Karpas-422 (cell line): ENCODE data around the gene SCNM1. TPM values are rescaled to one million over a fixed set of nuclear protein-coding genes. Genes with fewer than 3 reads are reported as not detected.
"Not testable (repeated sequence)": the region's sequence is repeated elsewhere in the genome, so short reads cannot be mapped to it uniquely, and the experiment has no call there.

ENCODE experiments used
- DNase-seq: peaks from one replicate; pipeline ENCODE4 v3.0.0-alpha.2; 2015
- H2AFZ ChIP-seq: fragments of 200-600 bp; sonication (generic); 2 replicates; pipeline ENCODE4 v1.6.1; 2014; ENCODE audit warnings: antibody characterized with exemption, low read length, mixed read lengths
- H3K27ac ChIP-seq: fragments of 200-600 bp; sonication (generic); 2 replicates; pipeline ENCODE4 v1.5.1; 2014; ENCODE audit warnings: mild to moderate bottlenecking, low read length, moderate library complexity
- H3K27me3 ChIP-seq: fragments of 200-600 bp; sonication (generic); 2 replicates; pipeline ENCODE4 v1.6.1; 2014; ENCODE audit warnings: low read length, mixed read lengths
- H3K36me3 ChIP-seq: fragments of 200-600 bp; sonication (generic); 2 replicates; pipeline ENCODE4 v1.6.1; 2014; ENCODE audit warnings: low read length, mixed read lengths; ENCODE audit not compliant: insufficient read depth
- H3K4me1 ChIP-seq: fragments of 200-600 bp; sonication (generic); 2 replicates; pipeline ENCODE4 v1.6.1; 2014; ENCODE audit warnings: mild to moderate bottlenecking, low read length, mixed read lengths
- H3K4me2 ChIP-seq: fragments of 200-600 bp; sonication (generic); 2 replicates; pipeline ENCODE4 v1.6.1; 2014; ENCODE audit warnings: low read length, low read depth, mild to moderate bottlenecking; ENCODE audit not compliant: poor library complexity, severe bottlenecking
- H3K4me3 ChIP-seq: fragments of 200-600 bp; sonication (generic); 2 replicates; pipeline ENCODE4 v1.5.1; 2014; ENCODE audit warnings: mild to moderate bottlenecking, antibody characterized with exemption, low read length, mixed read lengths
- H3K79me2 ChIP-seq: fragments of 200-600 bp; sonication (generic); 2 replicates; pipeline ENCODE4 v1.6.1; 2014; ENCODE audit warnings: mild to moderate bottlenecking, low read length, mixed read lengths
- H3K9ac ChIP-seq: fragments of 200-600 bp; sonication (generic); 2 replicates; pipeline ENCODE4 v1.6.0; 2014; ENCODE audit warnings: low read length
- H3K9me2 ChIP-seq: fragments of 200-600 bp; sonication (generic), shearing (Covaris generic); replicated peaks from 2 replicates; pipeline ENCODE4 v1.6.0; 2014; ENCODE audit warnings: mild to moderate bottlenecking, low read length, moderate library complexity; ENCODE audit not compliant: insufficient read depth
- H3K9me3 ChIP-seq: fragments of 300-700, 200-600 bp; sonication (generic); 2 replicates; pipeline ENCODE4 v1.6.1; 2014; ENCODE audit warnings: low read length, mixed read lengths
- H4K20me1 ChIP-seq: fragments of 200-600 bp; sonication (generic); 2 replicates; pipeline ENCODE4 v1.6.1; 2014; ENCODE audit warnings: mild to moderate bottlenecking, antibody characterized with exemption, low read length, low read depth; ENCODE audit not compliant: insufficient read depth
- total RNA-seq: library from RNA; depleted of rRNA; stranded (reverse); fragments of >200 nt; shearing (Covaris generic); gene quantifications from 2 replicates; pipeline ENCODE4 v1.2.3, GENCODE V29; 2014; ENCODE audit warnings: low replicate concordance

Gene SCNM1
- total RNA-seq, 1 experiment from 2014 or later = 78.9 TPM

DNA sequence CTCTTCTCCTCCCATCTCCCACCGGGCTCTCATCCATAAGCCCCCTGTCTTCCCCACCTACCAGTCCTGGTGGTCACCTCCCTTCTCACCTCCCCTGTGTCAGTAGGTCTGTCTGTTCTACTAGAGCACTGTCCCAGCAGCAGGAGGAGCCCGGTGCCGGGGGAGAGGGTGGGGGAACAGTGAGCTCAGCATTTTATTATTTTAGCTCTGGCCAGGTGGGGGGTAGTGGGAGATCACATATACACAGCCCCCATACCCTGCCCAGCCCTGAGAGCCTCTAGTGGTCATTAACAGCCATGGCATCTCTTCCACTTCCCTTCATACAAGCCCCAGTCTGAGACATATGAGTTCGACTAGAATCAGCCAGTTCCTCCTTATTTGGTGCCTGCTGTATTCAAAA is 9.9 kb downstream of the SCNM1 start, which contains the start of gene TMOD4:
TMOD4 (minus strand) TSS at position 119 of the 400 bp plus-strand sequence. CDS start 1,106 bp downstream, outside the sequence.
- Histone ChIP-seq H2AFZ (no peak within 1 kb of the TSS), H3K9ac (no peak within 1 kb of the TSS), H3K4me3 (no peak within 1 kb of the TSS), H3K9me3 (no peaks in the 10 kb centered on the region), H3K36me3 (peaks cover 14% of the 10 kb centered on the region; the same call in 1 of the 2 replicates), H3K79me2 (no peaks in the 10 kb centered on the region), H3K27me3 (no peaks in the 10 kb centered on the region), H3K27ac (no peak within 1 kb of the TSS), H3K9me2 (no peaks in the 10 kb centered on the region), H3K4me2 (no peak within 1 kb of the TSS), H4K20me1 (no peaks in the 10 kb centered on the region), H3K4me1 (no peaks in the 10 kb centered on the region)
- peak; percentile 66 for DNase-seq

DNA sequence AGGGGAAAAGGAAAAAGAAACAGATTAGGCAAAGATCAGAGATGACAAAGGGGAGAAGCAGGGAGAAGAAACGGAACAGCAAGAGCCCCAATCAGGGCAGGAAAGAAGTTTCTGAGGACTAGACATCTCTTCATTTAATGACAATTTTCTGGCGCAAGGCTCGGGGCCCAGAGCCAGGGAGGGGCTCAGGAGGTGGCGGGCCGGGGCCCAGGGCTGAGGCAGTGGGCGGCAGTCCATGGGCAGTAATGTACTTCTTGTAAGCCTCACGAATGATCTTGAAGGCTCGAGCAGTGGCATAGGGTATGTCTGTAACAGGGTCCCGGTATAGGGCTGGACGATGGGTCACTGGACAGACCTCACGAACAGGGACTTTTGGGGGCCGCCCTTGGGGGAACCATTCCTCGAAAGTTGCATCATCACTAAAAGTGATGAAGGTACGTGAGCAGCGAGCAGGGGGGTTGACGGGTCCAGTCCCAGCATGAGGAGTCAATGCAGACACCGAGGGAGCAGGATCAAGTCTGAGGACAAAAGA is 10.6 kb downstream of the SCNM1 start:
- H3K4me1 ChIP-seq = no peaks in the 10 kb centered on the region
- peaks cover 14% of the 10 kb centered on the region; the same call in 1 of the 2 replicates for H3K36me3 ChIP-seq

GRCh38 chr1:151184211-151184610 is 18.3 kb downstream of the SCNM1 start:
- no peak overlapping the region for H3K4me2 ChIP-seq
- H3K79me2 ChIP-seq = peaks cover 29% of the 10 kb centered on the region
- no peaks in the 10 kb centered on the region for H4K20me1 ChIP-seq
- no peak overlapping the region for H3K4me3 ChIP-seq
- no peaks in the 10 kb centered on the region for H3K9me2 ChIP-seq
- peaks cover 13% of the 10 kb centered on the region for H3K4me1 ChIP-seq
- no peak overlapping the region for H2AFZ ChIP-seq
- no peaks in the 10 kb centered on the region for H3K27me3 ChIP-seq
- no peak overlapping the region for H3K27ac ChIP-seq
- peaks cover 22% of the 10 kb centered on the region for H3K36me3 ChIP-seq
- DNase-seq = no peak
- H3K9ac ChIP-seq = no peak overlapping the region
- no peaks in the 10 kb centered on the region for H3K9me3 ChIP-seq

More for the DNA sequence above, 10.6 kb downstream of the SCNM1 start:
- H2AFZ ChIP-seq = no peak overlapping the region
- H3K27ac ChIP-seq = no peak overlapping the region
- H3K27me3 ChIP-seq = no peaks in the 10 kb centered on the region
- no peaks in the 10 kb centered on the region for H3K79me2 ChIP-seq
- H4K20me1 ChIP-seq = no peaks in the 10 kb centered on the region
- no peak overlapping the region for H3K9ac ChIP-seq
- no peaks in the 10 kb centered on the region for H3K9me3 ChIP-seq
- no peak overlapping the region for H3K4me2 ChIP-seq
- no peak for DNase-seq
- no peak overlapping the region for H3K4me3 ChIP-seq
- H3K9me2 ChIP-seq = no peaks in the 10 kb centered on the region

DNA sequence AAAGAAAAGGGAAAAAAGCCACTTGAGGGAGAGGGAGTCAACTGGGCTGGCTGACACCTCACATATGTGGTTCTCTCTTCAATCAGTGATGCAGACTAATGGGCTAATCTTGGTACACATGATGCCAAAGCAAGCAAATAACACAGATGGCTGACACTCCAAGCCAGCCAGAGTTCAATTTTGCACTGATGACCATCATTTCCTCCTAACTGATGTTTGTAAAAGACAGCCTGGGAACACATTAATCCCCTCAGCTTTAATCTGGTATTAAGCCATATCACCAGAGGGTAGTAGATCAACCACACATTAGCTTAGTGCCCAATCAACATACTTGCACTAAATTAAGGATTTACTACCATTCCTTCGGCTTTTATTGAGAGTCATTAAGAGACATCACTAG is 21.3 kb downstream of the SCNM1 start:
- DNase-seq = no peak
- no peak overlapping the region for H3K4me2 ChIP-seq
- no peak overlapping the region for H3K9ac ChIP-seq
- H2AFZ ChIP-seq = no peak overlapping the region
- H3K36me3 ChIP-seq = peaks cover 21% of the 10 kb centered on the region
- no peaks in the 10 kb centered on the region for H3K9me2 ChIP-seq
- H3K27me3 ChIP-seq = no peaks in the 10 kb centered on the region
- H4K20me1 ChIP-seq = no peaks in the 10 kb centered on the region
- no peaks in the 10 kb centered on the region for H3K9me3 ChIP-seq
- H3K27ac ChIP-seq = no peak overlapping the region
- H3K79me2 ChIP-seq = peaks cover 36% of the 10 kb centered on the region
- H3K4me3 ChIP-seq = no peak overlapping the region
- peaks cover 18% of the 10 kb centered on the region for H3K4me1 ChIP-seq

DNA sequence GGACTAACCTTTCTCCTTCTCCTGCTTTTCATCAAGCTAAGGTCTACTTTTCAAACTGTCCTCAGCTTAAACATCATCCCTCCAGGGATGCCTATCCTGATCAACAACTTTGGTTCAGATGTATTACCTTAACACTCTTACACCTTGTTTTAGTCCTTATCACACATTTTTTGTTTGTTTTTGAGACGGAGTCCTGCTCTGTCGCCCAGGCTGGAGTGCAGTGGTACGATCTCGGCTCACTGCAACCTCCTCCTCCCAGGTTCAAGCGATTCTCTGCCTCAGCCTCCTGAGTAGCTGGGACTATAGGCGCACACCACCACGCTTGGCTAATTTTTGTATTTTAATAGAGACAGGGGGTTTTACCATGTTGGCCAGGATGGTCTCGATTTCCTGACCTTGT is 22.7 kb downstream of the SCNM1 start:
- Histone ChIP-seq H3K36me3 (peaks cover 15% of the 10 kb centered on the region; the same call in 1 of the 2 replicates), H3K4me2 (peak overlapping the region; percentile 84), H3K4me3 (peak overlapping the region; percentile 75), H3K27ac (peak overlapping the region; percentile 69; the same call in 1 of the 2 replicates), H3K9ac (peak overlapping the region; percentile 81), H3K4me1 (peaks cover 18% of the 10 kb centered on the region), H3K79me2 (peaks cover 36% of the 10 kb centered on the region)
- not testable (repeated sequence) for H4K20me1 ChIP-seq, H2AFZ ChIP-seq, H3K9me2 ChIP-seq, H3K9me3 ChIP-seq, DNase-seq, H3K27me3 ChIP-seq

DNA sequence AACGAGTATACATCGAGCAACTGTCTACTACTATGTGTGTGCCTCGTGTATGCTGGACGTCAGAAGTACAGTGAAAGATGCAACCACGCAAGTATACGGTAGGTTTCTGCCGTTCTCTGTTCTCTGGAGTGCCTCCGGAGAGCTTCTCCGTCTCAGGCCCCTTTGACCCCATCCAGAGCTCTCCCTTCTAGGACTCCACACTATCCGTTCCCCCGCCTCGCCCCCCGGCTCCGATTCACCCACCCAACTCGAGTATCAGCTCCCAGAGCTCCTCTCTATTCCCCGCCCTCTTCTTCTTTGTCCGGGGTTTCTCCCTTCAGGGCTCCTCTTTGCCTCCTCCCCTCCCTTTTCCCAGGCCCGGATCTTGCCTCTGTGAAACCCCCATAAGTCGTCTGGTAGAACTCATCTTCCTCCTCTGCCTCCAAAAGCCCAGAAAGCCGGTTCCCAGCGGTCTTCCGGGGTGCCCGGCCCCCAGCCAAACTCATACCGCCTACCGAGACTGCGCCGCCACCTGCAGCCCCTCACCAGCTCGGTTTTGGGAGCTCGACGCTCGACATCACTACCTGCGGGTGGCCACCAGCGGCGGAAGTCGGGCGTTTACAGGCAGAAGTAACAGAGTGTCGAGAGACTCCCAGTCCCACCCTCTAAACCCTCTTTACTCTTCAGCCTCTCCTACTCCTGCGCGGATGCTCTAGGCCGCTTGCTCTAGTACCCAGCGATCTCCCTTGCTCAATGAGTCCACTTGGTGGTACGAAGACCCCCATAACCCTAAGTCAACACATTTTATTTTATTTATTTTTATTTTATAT is 23.9 kb downstream of the SCNM1 start, which contains the start of gene VPS72:
VPS72 (minus strand) TSS at position 561 of the 809 bp plus-strand sequence; CDS start at position 485, 76 bp downstream.
- Histone ChIP-seq H3K27ac (peak within 1 kb of the TSS; percentile 69), H3K4me3 (peak within 1 kb of the TSS; percentile 75), H2AFZ (peak within 1 kb of the TSS; percentile 2; the same call in 1 of the 2 replicates), H3K9ac (peak within 1 kb of the TSS; percentile 81), H3K4me2 (peak within 1 kb of the TSS; percentile 84), H3K9me3 (no peaks in the 10 kb centered on the region), H3K9me2 (no peaks in the 10 kb centered on the region), H4K20me1 (no peaks in the 10 kb centered on the region), H3K27me3 (no peaks in the 10 kb centered on the region), H3K4me1 (peaks cover 18% of the 10 kb centered on the region), H3K79me2 (peaks cover 36% of the 10 kb centered on the region), H3K36me3 (peaks cover 8% of the 10 kb centered on the region; the same call in 1 of the 2 replicates)
- peak; percentile 97 for DNase-seq

- Histone ChIP-seq H3K4me1 (peaks cover 27% of the 10 kb centered on the region), H4K20me1 (no peaks in the 10 kb centered on the region), H3K79me2 (peaks cover 29% of the 10 kb centered on the region), H2AFZ (no peak overlapping the region), H3K27me3 (no peaks in the 10 kb centered on the region), H3K4me2 (no peak overlapping the region), H3K4me3 (no peak overlapping the region), H3K9ac (no peak overlapping the region), H3K36me3 (no peaks in the 10 kb centered on the region), H3K9me2 (no peaks in the 10 kb centered on the region), H3K27ac (no peak overlapping the region), H3K9me3 (no peaks in the 10 kb centered on the region)
- no peak for DNase-seq
Measured at GRCh38 chr1:151192047-151192446, 26.1 kb downstream of the SCNM1 start.

DNA sequence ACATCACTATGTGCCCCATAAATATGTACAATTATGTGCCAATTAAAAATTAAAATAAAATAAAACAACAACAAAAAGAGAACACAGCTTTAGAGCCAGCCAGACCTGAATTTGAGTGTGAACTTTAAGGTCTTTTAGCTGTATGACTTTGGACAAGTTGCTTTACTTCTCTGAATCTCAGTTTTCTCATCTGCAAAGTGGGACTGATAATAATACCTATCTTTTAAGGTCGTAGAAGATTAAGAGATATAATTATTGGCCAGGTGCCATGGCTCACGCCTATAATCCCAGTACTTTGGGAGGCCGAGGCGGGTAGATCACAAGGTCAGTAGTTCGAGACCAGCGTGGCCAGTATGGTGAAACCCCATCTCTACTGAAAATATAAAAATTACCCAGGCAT is 27.4 kb downstream of the SCNM1 start:
- no peak for DNase-seq
- Histone ChIP-seq H3K4me1 (peaks cover 27% of the 10 kb centered on the region), H3K9me3 (no peaks in the 10 kb centered on the region), H3K27ac (no peak overlapping the region), H3K36me3 (no peaks in the 10 kb centered on the region), H2AFZ (no peak overlapping the region), H3K79me2 (peaks cover 16% of the 10 kb centered on the region), H4K20me1 (no peaks in the 10 kb centered on the region), H3K4me2 (no peak overlapping the region), H3K4me3 (no peak overlapping the region), H3K9ac (no peak overlapping the region), H3K27me3 (no peaks in the 10 kb centered on the region), H3K9me2 (no peaks in the 10 kb centered on the region)
